IMR-90 (cell line): ENCODE measurements around the gene PTPRK. TPM values are rescaled to one million over a fixed set of nuclear protein-coding genes. Genes with fewer than 3 reads are reported as not detected.

Experiments
- ATAC-seq: fragments of 200-7000 bp; cut with Tn5 transposase; 2 replicates; pipeline ENCODE4 v1.9.1; 2020; ENCODE audit warnings: low read depth, mild to moderate bottlenecking, moderate library complexity
- BruUV-seq: library from RNA; stranded (reverse); fragments of 400-500 nt; replicated peaks from 2 replicates; lab custom pipeline; 2021; lab: Mats Ljungman, UMichigan
- CTCF ChIA-PET: fragments of 300-600 bp; formaldehyde crosslinking; extraction: SDS; loops from one replicate; lab custom pipeline; 2021; ENCODE audit warnings: antibody characterized with exemption; lab: Yijun Ruan, JAX
- POLR2A ChIA-PET: fragments of 300-600 bp; sonication (Branson Sonifier 250); formaldehyde crosslinking; loops from one replicate; lab custom pipeline; 2022; ENCODE audit warnings: antibody characterized with exemption; ENCODE audit not compliant: unreplicated experiment; lab: Charles Lee
- DNase-seq: peaks from one replicate; pipeline ENCODE4 v3.0.0; 2013
- H2AFZ ChIP-seq: replicated peaks from 2 replicates; pipeline ENCODE3; 2013; ENCODE audit warnings: low read length, mild to moderate bottlenecking; ENCODE audit not compliant: poor library complexity
- H2AK5ac ChIP-seq: 2 replicates; pipeline ENCODE4 v1.6.1; 2013; ENCODE audit warnings: low read depth, low read length, inconsistent platforms
- H2AK9ac ChIP-seq: replicated peaks from 2 replicates; pipeline ENCODE3; 2013; ENCODE audit warnings: mild to moderate bottlenecking, low read depth, low read length, moderate library complexity; ENCODE audit not compliant: poor library complexity
- H2BK120ac ChIP-seq: 2 replicates; pipeline ENCODE4 v1.6.1; 2013; ENCODE audit warnings: low read depth, low read length, inconsistent platforms
- H2BK15ac ChIP-seq: 3 replicates; pipeline ENCODE4 v1.6.1; 2013; ENCODE audit warnings: low read depth, low read length, inconsistent platforms
- H2BK20ac ChIP-seq: 2 replicates; pipeline ENCODE4 v1.6.1; 2013; ENCODE audit warnings: low read depth, mild to moderate bottlenecking, inconsistent platforms, low read length, moderate library complexity
- H2BK5ac ChIP-seq: 2 replicates; pipeline ENCODE4 v1.6.1; 2013; ENCODE audit warnings: mild to moderate bottlenecking, low read depth, low read length, inconsistent platforms; ENCODE audit not compliant: poor library complexity, severe bottlenecking
- H3K14ac ChIP-seq: replicated peaks from 2 replicates; pipeline ENCODE4 v1.6.1; 2013; ENCODE audit warnings: low read depth, low read length, inconsistent platforms
- H3K18ac ChIP-seq: 2 replicates; pipeline ENCODE4 v1.6.1; 2013; ENCODE audit warnings: low read depth, low read length, control low read depth
- H3K23ac ChIP-seq: 2 replicates; pipeline ENCODE4 v1.6.1; 2013; ENCODE audit warnings: low read depth, low read length, inconsistent platforms
- H3K27ac ChIP-seq: 2 replicates; pipeline ENCODE4 v1.5.1; 2013; ENCODE audit warnings: mild to moderate bottlenecking, control low read depth, low read length; ENCODE audit not compliant: insufficient read depth
- H3K27me3 ChIP-seq: 2 replicates; pipeline ENCODE4 v1.6.1; 2013; ENCODE audit warnings: low read length; ENCODE audit not compliant: control insufficient read depth, insufficient read depth
- H3K36me3 ChIP-seq: 2 replicates; pipeline ENCODE4 v1.6.1; 2013; ENCODE audit warnings: low read length, mixed read lengths; ENCODE audit not compliant: control insufficient read depth, insufficient read depth
- H3K4ac ChIP-seq: 2 replicates; pipeline ENCODE4 v1.6.1; 2013; ENCODE audit warnings: low read depth, low read length, inconsistent platforms
- H3K4me1 ChIP-seq: 2 replicates; pipeline ENCODE4 v1.6.1; 2013; ENCODE audit warnings: low read length, mixed read lengths; ENCODE audit not compliant: control insufficient read depth, insufficient read depth
- H3K4me2 ChIP-seq: 2 replicates; pipeline ENCODE4 v1.6.1; 2013; ENCODE audit warnings: low read depth, mild to moderate bottlenecking, control low read depth, low read length, moderate library complexity
- H3K4me3 ChIP-seq: 2 replicates; pipeline ENCODE4 v1.5.1; 2013; ENCODE audit warnings: low read depth, mild to moderate bottlenecking, control low read depth, low read length, moderate library complexity; ENCODE audit not compliant: insufficient read depth
- H3K56ac ChIP-seq: 2 replicates; pipeline ENCODE4 v1.6.1; 2013; ENCODE audit warnings: low read length, inconsistent platforms; ENCODE audit not compliant: insufficient read depth; ENCODE audit errors: extremely low read depth
- H3K79me1 ChIP-seq, 2 experiments: 2 replicates each; pipeline ENCODE4 v1.6.1; 2013; ENCODE audit warnings: low read length in 2 of 2, inconsistent platforms in 1 of 2, low read depth in 1 of 2
- H3K9ac ChIP-seq: 2 replicates; pipeline ENCODE4 v1.6.1; 2013; ENCODE audit warnings: low read depth, low read length, control low read depth
- H3K9me1 ChIP-seq: 2 replicates; pipeline ENCODE4 v1.6.1; 2013; ENCODE audit warnings: low read length, inconsistent platforms; ENCODE audit not compliant: insufficient read depth
- H3K9me3 ChIP-seq: 2 replicates; pipeline ENCODE4 v1.6.1; 2013; ENCODE audit warnings: low read length; ENCODE audit not compliant: control insufficient read depth, insufficient read depth
- H4K20me1 ChIP-seq: 2 replicates; pipeline ENCODE4 v1.6.1; 2013; ENCODE audit warnings: low read length, inconsistent platforms; ENCODE audit not compliant: insufficient read depth
- H4K5ac ChIP-seq: 2 replicates; pipeline ENCODE4 v1.6.1; 2013; ENCODE audit warnings: mild to moderate bottlenecking, low read depth, low read length, control low read depth
- H4K8ac ChIP-seq, 2 experiments: 2 replicates each; pipeline ENCODE4 v1.6.1; 2013; ENCODE audit warnings: low read depth in 2 of 2, low read length in 2 of 2, control low read depth in 1 of 2, inconsistent platforms in 1 of 2
- H4K91ac ChIP-seq: 2 replicates; pipeline ENCODE4 v1.6.1; 2013; ENCODE audit warnings: low read depth, low read length, inconsistent platforms; ENCODE audit not compliant: insufficient read depth
- BHLHE40 ChIP-seq: fragments of 150-350 bp; IDR thresholded peaks from 2 replicates; pipeline ENCODE4 v1.6.1; 2016; ENCODE audit warnings: mild to moderate bottlenecking, low read depth, low read length
- FOS ChIP-seq: fragments of 150-350 bp; IDR thresholded peaks from 2 replicates; pipeline ENCODE4 v1.6.1; 2016; ENCODE audit warnings: low read depth, low read length
- MAFK ChIP-seq: IDR thresholded peaks from 2 replicates; pipeline ENCODE4 v1.6.1; 2012; ENCODE audit warnings: low read depth, low read length, improper control_type of control experiment
- MAZ ChIP-seq: IDR thresholded peaks from 2 replicates; pipeline ENCODE4 v1.6.1; 2012; ENCODE audit warnings: low read depth, mild to moderate bottlenecking, low read length, improper control_type of control experiment, moderate library complexity, borderline replicate concordance
- MXI1 ChIP-seq: IDR thresholded peaks from 2 replicates; pipeline ENCODE4 v1.6.1; 2012; ENCODE audit warnings: low read depth, mild to moderate bottlenecking, low read length, moderate library complexity, borderline replicate concordance
- NFE2L2 ChIP-seq: fragments of 150-350 bp; IDR thresholded peaks from 2 replicates; pipeline ENCODE4 v1.6.1; 2016; ENCODE audit warnings: low read depth, mild to moderate bottlenecking, low read length
- RCOR1 ChIP-seq: IDR thresholded peaks from 2 replicates; pipeline ENCODE4 v1.6.1; 2012; ENCODE audit warnings: mild to moderate bottlenecking, low read length, improper control_type of control experiment; ENCODE audit not compliant: insufficient replicate concordance
- SMC3 ChIP-seq: fragments of 150-350 bp; IDR thresholded peaks from 2 replicates; pipeline ENCODE4 v1.6.1; 2016; ENCODE audit warnings: low read depth, mild to moderate bottlenecking, antibody characterized with exemption, low read length, moderate library complexity
- WGBS, 2 experiments: methylation state at CpG; one replicate each; pipeline versions ENCODE4 v1.1.5 to v1.1.7; 2013; ENCODE audit warnings: missing lambda C conversion rate in 2 of 2; ENCODE audit not compliant: insufficient read length in 1 of 2; ENCODE audit errors: extremely low coverage in 2 of 2; 5-methylcytosine and 5-hydroxymethylcytosine counted together
- dilution Hi-C: fragments of 300-500 bp; cut with HindIII; formaldehyde crosslinking; loops from one replicate; pipeline ENCODE4 v1.14.3; 2018; ENCODE audit warnings: low sequenced_read_pairs; ENCODE audit not compliant: unreplicated experiment
- in situ Hi-C: fragments of 300-500 bp; cut with MboI; formaldehyde crosslinking; loops from 3 replicates; pipeline ENCODE4 v1.14.3; 2019; ENCODE audit warnings: low sequenced_read_pairs, inconsistent platforms, mixed read lengths
- intact Hi-C: fragments of 100-400 bp; cut with micrococcal nuclease; formaldehyde crosslinking; loops from 2 replicates; pipeline ENCODE4 v1.10.0; 2022
- polyA plus RNA-seq, 3 experiments: library from polyadenylated mRNA; depleted of rRNA; stranded (reverse); fragments of >200 nt; gene quantifications; 2 replicates each; pipeline ENCODE4 v1.2.3, GENCODE V29; 2012; ENCODE audit warnings: low replicate concordance in 1 of 3
- total RNA-seq: library from RNA; depleted of rRNA; stranded (reverse); fragments of >200 nt; gene quantifications from 2 replicates; pipeline ENCODE4 v1.2.3, GENCODE V29; 2012
- TF ChIP-seq, protein P1 (sequence below): fragments of 150-350 bp; IDR thresholded peaks from 2 replicates; pipeline ENCODE4 v1.6.1; 2016; ENCODE audit warnings: low read depth, mild to moderate bottlenecking, low read length, moderate library complexity, borderline replicate concordance
- TF ChIP-seq, protein P2 (sequence below): conservative IDR thresholded peaks from 2 replicates; pipeline ENCODE4 v1.5.1; 2012; ENCODE audit warnings: mild to moderate bottlenecking, low read depth, low read length, improper control_type of control experiment

Gene PTPRK
- total and polyA plus RNA-seq, 2 of the 4 experiments (the other 2 are of a cell fraction), result 18.0 to 80.8 TPM

DNA sequence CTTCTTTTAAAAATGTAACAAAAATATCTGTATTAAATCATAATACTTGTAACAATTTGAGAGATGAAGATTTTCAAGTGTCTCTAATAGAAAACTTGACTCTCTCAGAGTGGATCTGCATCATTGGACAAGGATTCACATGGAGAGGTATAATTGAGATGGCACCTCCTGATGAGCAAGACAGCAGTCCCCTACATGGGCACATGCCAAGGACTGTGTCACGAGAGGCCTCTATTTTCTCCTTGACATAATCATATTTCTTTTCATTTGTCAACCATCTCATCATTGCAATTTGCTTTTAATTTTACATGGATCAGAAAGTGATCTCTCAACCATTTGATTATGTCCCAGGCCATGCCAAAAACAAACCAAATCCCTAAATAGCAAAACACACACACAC lies 412.7 kb downstream of the PTPRK start:
- H4K91ac ChIP-seq, result no peak overlapping the region
- no peak overlapping the region for H3K9ac ChIP-seq
- no peak overlapping the region for H2BK20ac ChIP-seq
- H3K56ac ChIP-seq, result no peak overlapping the region
- no peak overlapping the region for H2BK5ac ChIP-seq
- no peak overlapping the region for H3K23ac ChIP-seq
- H3K79me1 ChIP-seq, result peaks cover 10 to 14% of the 10 kb centered on the region in 2 experiments; a peak in 3 of 4 replicates
- ChIA-PET POLR2A (no interaction called here), CTCF (no interaction called here)
- no peak for DNase-seq
- H3K36me3 ChIP-seq, result no peaks in the 10 kb centered on the region
- no peak overlapping the region for H2BK15ac ChIP-seq
- H3K4me2 ChIP-seq, result no peak overlapping the region
- H2BK120ac ChIP-seq, result no peak overlapping the region
- no peaks in the 10 kb centered on the region for H3K27me3 ChIP-seq
- intact Hi-C loops, result no loop called here
- no TSS peak for BruUV-seq
- no peak overlapping the region for H2AK5ac ChIP-seq
- H3K4me3 ChIP-seq, result no peak overlapping the region
- H3K4ac ChIP-seq, result no peak overlapping the region
- 100% methylated on average over 1 of the region's 1 CpG; no CpG with 5 or more reads in 1 of the 2 experiments for WGBS, 2 experiments
- no peaks in the 10 kb centered on the region; the same call in 1 of the 2 replicates for H3K9me1 ChIP-seq
- no peak overlapping the region for H3K18ac ChIP-seq
- H4K5ac ChIP-seq, result no peak overlapping the region
- no peaks in the 10 kb centered on the region for H3K4me1 ChIP-seq
- H2AK9ac ChIP-seq, result no peak overlapping the region
- H2AFZ ChIP-seq, result no peak overlapping the region
- no peak for ATAC-seq
- no peak overlapping the region for H3K14ac ChIP-seq
- dilution Hi-C loops, result no loop called here
- no peaks in the 10 kb centered on the region for H3K9me3 ChIP-seq
- no peak overlapping the region for H3K27ac ChIP-seq
- no peak overlapping the region for H4K8ac ChIP-seq
- H4K20me1 ChIP-seq, result no peaks in the 10 kb centered on the region; the same call in 1 of the 2 replicates
- TF ChIP-seq FOS, result no peak
- TF ChIP-seq MAFK, result no peak
- no peak for TF ChIP-seq RCOR1
- TF ChIP-seq, protein P1, sequence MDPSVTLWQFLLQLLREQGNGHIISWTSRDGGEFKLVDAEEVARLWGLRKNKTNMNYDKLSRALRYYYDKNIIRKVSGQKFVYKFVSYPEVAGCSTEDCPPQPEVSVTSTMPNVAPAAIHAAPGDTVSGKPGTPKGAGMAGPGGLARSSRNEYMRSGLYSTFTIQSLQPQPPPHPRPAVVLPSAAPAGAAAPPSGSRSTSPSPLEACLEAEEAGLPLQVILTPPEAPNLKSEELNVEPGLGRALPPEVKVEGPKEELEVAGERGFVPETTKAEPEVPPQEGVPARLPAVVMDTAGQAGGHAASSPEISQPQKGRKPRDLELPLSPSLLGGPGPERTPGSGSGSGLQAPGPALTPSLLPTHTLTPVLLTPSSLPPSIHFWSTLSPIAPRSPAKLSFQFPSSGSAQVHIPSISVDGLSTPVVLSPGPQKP, result no peak
- TF ChIP-seq SMC3, result no peak
- no peak for TF ChIP-seq MAZ
- TF ChIP-seq, protein P2, sequence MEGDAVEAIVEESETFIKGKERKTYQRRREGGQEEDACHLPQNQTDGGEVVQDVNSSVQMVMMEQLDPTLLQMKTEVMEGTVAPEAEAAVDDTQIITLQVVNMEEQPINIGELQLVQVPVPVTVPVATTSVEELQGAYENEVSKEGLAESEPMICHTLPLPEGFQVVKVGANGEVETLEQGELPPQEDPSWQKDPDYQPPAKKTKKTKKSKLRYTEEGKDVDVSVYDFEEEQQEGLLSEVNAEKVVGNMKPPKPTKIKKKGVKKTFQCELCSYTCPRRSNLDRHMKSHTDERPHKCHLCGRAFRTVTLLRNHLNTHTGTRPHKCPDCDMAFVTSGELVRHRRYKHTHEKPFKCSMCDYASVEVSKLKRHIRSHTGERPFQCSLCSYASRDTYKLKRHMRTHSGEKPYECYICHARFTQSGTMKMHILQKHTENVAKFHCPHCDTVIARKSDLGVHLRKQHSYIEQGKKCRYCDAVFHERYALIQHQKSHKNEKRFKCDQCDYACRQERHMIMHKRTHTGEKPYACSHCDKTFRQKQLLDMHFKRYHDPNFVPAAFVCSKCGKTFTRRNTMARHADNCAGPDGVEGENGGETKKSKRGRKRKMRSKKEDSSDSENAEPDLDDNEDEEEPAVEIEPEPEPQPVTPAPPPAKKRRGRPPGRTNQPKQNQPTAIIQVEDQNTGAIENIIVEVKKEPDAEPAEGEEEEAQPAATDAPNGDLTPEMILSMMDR, result no peak
- no peak for TF ChIP-seq MXI1
- no peak for TF ChIP-seq NFE2L2
- no peak for TF ChIP-seq BHLHE40
- in situ Hi-C loops, result no loop called here
